Naive B cell (primary cell): ENCODE results near the gene PPM1M. TPM values are rescaled to one million over a fixed set of nuclear protein-coding genes. Genes with fewer than 3 reads are reported as not detected.

Experiments used
- ATAC-seq, 2 donors: fragments of 150-1000 bp; cut with Tn5 transposase; 2 replicates each; pipeline ENCODE4 v1.10.0; 2021; ENCODE audit warnings: low read depth in 2 of 2, mild to moderate bottlenecking in 2 of 2, moderate library complexity in 2 of 2
- DNase-seq: peaks from one replicate; pipeline ENCODE4 v3.0.0; 2022
- H3K27ac Mint-ChIP-seq, 6 donors: one replicate each; pipeline ENCODE4 v1.8.0; 2020 to 2022; ENCODE audit warnings: mild to moderate bottlenecking in 6 of 6, mixed read lengths in 6 of 6, moderate library complexity in 5 of 6, inconsistent platforms in 2 of 6
- H3K27me3 Mint-ChIP-seq, 3 donors: one replicate each; pipeline ENCODE4 v1.8.0; 2021 to 2022; ENCODE audit warnings: mixed read lengths in 3 of 3, mild to moderate bottlenecking in 1 of 3
- H3K36me3 Mint-ChIP-seq, 2 donors: one replicate each; pipeline ENCODE4 v1.8.0; 2020 to 2022; ENCODE audit warnings: mixed read lengths in 2 of 2, inconsistent platforms in 1 of 2, mild to moderate bottlenecking in 1 of 2
- H3K4me1 Mint-ChIP-seq, 3 donors: one replicate each; pipeline ENCODE4 v1.8.0; 2020 to 2022; ENCODE audit warnings: mixed read lengths in 3 of 3, inconsistent platforms in 1 of 3, mild to moderate bottlenecking in 1 of 3, moderate library complexity in 1 of 3
- H3K4me3 Mint-ChIP-seq, 8 donors: one replicate each; pipeline ENCODE4 v1.8.0; 2020 to 2022; ENCODE audit warnings: mild to moderate bottlenecking in 8 of 8, mixed read lengths in 8 of 8, moderate library complexity in 8 of 8, inconsistent platforms in 2 of 8
- H3K9me3 Mint-ChIP-seq, 7 donors: one replicate each; pipeline ENCODE4 v1.8.0; 2020 to 2022; ENCODE audit warnings: mixed read lengths in 7 of 7, mild to moderate bottlenecking in 5 of 7, inconsistent platforms in 2 of 7, moderate library complexity in 1 of 7
- polyA plus RNA-seq, 6 donors: library from polyadenylated mRNA; unstranded; fragments of 300-500 nt; fragmentation: Illumina TruSeq; gene quantifications; one replicate each; pipeline ENCODE4 v1.2.3, GENCODE V29; 2021; ENCODE audit warnings: low read depth in 6 of 6

Gene PPM1M
- polyA plus RNA-seq, 6 donors from 2014 or later, result 16.8 to 38.5 (median 21.4) TPM

DNA sequence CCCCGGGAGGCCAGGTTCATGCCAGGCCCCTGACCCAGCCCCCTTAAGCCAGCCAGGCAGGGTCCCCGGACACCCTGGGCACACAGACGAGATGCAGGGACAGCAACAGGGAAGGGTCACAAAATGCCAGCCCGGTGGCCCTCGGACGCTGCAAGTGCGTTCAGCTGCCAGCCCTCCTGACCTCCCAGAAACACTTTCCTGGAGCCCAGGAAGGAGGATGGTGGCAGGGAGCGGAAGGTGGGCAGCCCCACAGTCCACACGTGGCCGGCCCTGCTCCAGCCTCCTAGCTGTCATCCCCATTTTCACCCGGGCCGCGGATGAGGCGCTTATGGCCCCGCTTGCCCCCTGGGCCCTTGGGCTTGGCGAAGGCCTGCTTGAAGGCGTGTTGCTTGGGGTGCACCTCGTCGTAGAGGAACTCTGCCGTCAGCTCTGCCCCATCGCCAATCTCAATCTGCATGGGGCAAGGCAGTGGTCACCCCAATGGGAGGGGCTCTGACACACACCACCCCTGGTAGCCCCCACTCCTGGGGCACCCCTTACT, 16.7 kb upstream of the PPM1M start:
- no peak for DNase-seq
- no peak overlapping the region for H3K27ac Mint-ChIP-seq
- H3K4me1 Mint-ChIP-seq, result peaks cover 50 to 59% (median 58%) of the 10 kb centered on the region in 3 donors
- H3K27me3 Mint-ChIP-seq, result no peaks in the 10 kb centered on the region
- H3K36me3 Mint-ChIP-seq, result no peaks in the 10 kb centered on the region
- H3K9me3 Mint-ChIP-seq, result no peaks in the 10 kb centered on the region
- no peak for ATAC-seq
- no peak overlapping the region for H3K4me3 Mint-ChIP-seq

DNA sequence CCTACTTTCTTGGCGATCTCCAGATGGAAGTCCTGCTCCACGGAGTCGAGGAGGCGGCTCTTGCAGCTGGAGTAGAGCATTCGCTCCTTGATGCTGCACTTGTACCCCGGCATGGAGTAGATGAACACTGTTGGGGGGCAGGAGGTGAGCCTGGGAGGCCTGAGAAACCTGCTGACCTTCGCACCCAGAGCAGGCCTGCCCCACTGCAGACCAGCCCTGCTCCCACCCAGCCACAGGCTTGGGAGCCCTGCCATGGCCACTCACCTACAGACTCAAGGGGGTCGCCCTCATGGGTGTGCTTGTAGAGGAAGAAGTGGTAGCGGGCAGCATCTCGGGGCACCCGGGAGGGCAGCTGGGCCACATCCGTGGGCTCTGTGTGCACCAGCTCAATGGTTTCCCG, 15.9 kb upstream of the PPM1M start:
- Mint-ChIP-seq H3K27me3 (no peaks in the 10 kb centered on the region), H3K27ac (no peak overlapping the region), H3K4me3 (no peak overlapping the region), H3K9me3 (no peaks in the 10 kb centered on the region), H3K36me3 (no peaks in the 10 kb centered on the region), H3K4me1 (peaks cover 42 to 58% (median 50%) of the 10 kb centered on the region in 3 donors)
- DNase-seq, result no peak
- no peak for ATAC-seq

DNA sequence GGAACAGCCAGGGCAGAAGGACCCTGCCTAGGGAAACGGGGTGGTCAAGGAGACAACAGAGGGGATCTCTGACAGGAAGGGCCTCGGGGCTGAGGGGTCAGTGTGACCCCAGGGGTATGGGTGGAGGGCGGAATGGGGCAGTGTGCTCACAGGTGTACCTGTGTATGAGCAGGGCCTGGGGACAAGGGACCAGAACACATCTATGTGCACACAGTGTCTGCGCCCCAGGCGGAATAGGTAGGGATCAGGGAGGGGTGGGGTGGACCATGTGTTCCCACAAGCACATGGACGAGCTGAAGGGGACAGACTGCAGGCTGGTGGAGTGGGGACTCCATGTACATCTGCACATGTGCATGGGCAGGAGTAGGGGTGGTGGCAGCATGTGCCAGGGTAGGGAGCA, 15.1 kb upstream of the PPM1M start:
- Mint-ChIP-seq H3K4me3 (peak overlapping the region in 2 of 8 donors; percentile 22 to 26), H3K4me1 (peaks cover 42 to 51% (median 44%) of the 10 kb centered on the region in 3 donors), H3K27me3 (no peaks in the 10 kb centered on the region), H3K9me3 (no peaks in the 10 kb centered on the region), H3K36me3 (no peaks in the 10 kb centered on the region), H3K27ac (no peak overlapping the region)
- ATAC-seq (no peak), DNase-seq (no peak)

DNA sequence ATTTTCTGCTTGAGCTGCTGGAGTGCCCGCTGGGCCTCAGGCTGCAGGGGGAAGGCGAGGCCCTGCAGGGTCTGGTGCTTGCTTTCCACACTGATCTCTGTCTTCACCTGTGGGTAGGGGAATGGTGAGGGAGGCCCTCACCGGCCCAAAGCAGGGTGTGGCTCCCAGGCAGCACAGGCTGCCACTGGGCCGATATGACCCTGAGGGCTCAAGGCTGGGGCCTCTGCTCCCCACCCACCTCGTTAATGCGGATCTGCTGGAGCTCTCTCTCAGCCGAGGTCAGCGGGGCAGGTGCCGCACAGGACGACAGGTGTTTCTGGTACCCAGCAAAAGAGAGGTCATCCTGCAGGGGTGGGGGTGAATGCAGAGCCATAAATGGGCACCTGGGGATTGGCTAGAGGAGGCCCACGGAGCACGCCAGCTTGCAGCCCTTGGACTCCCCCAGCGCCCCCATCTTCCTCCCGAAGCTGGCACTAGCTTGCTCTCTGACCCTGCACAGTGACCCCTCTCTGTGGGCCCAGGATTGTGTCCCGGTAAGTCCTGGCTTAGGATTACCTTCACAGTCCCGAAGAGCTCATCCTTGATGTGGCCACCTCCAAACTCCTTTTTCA, 14.6 kb upstream of the PPM1M start:
- Mint-ChIP-seq H3K4me1 (peaks cover 40 to 46% (median 44%) of the 10 kb centered on the region in 3 donors), H3K4me3 (peak overlapping the region in 1 of 8 donors; percentile 26), H3K27ac (peak overlapping the region in 2 of 6 donors; percentile 66 to 73), H3K36me3 (no peaks in the 10 kb centered on the region), H3K9me3 (no peaks in the 10 kb centered on the region), H3K27me3 (no peaks in the 10 kb centered on the region)
- ATAC-seq, result no peak
- no peak for DNase-seq

GRCh38 chr3:52231502-52232278, 13.9 kb upstream of the PPM1M start:
- Mint-ChIP-seq H3K4me1 (peaks cover 33 to 44% (median 44%) of the 10 kb centered on the region in 3 donors), H3K27ac (peak overlapping the region in 3 of 6 donors; percentile 61 to 86 (median 66)), H3K4me3 (peak overlapping the region in 4 of 8 donors; percentile 12 to 84 (median 50)), H3K36me3 (no peaks in the 10 kb centered on the region), H3K9me3 (no peaks in the 10 kb centered on the region), H3K27me3 (no peaks in the 10 kb centered on the region)
- DNase-seq (peak; percentile 85), ATAC-seq (peak; percentile 94 to 95)

DNA sequence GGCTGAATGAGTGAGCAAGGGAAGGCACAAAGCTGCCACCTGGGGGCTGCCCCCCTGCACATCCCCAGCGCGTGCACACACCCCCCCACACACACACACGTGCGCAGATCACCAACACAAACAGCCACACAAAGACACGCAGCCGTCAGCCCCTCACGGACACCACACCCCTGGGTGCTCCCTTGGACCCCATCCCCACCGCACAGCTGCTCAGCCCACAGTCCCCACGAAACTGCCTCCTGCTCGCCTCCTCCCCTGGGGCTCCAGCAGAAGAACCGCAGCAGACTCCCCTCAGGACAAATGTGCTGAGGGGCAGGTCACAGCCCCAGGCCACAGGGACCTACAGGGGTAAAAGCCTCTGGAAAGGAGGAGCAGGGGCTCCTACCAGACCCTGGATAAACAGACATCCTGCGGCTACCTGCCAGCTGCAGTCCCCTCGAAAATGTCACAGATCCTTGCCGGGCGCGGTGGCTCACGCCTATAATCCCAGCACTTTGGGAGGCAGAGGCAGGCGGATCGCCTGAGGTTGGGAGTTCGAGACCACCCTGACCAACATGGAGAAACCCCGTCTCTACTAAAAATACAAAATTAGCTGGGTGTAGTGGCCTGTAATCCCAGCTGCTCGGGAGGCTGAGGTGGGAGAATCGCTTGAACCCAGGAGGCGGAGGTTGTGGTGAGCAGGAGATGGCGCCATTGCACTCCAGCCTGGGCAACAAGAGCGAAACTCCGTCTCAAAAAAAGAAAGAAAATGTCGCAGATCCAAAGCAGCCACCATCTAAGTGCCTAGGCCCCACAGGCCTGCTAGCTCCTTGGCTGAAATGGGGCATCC, 13.1 kb upstream of the PPM1M start:
- DNase-seq (no peak), ATAC-seq (no peak)
- Mint-ChIP-seq H3K27ac (peak overlapping the region in 3 of 6 donors; percentile 44 to 60 (median 52)), H3K4me1 (peaks cover 30 to 44% (median 42%) of the 10 kb centered on the region in 3 donors), H3K9me3 (no peaks in the 10 kb centered on the region), H3K36me3 (no peaks in the 10 kb centered on the region), H3K27me3 (no peaks in the 10 kb centered on the region), H3K4me3 (peak overlapping the region in 3 of 8 donors; percentile 9 to 69 (median 33))

DNA sequence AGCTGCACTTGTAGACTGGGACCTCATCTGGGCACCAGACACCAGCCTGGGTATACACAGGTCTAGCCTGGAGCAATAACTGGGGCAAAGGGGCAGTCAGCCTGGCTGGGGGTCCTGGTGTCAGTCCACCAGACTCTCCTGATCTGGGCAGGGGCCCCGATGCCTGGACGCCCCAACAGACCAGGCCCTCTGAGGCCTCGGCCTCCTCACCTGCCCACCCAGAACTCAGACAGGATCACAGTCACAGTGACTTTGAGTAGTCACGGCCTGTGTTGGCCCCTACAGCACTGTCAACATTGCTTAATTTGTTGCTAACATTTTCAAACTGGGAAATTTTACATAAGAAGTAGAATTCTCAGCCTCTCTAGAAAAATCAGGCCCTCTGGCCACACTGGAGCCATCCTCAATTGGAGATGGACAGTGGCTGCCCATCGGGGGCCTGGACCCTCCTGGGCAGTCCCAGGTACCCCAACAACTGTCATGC, 12.4 kb upstream of the PPM1M start:
- no peak for ATAC-seq
- no peak for DNase-seq
- no peaks in the 10 kb centered on the region for H3K27me3 Mint-ChIP-seq
- H3K4me3 Mint-ChIP-seq, result peak overlapping the region in 1 of 8 donors; percentile 62
- H3K27ac Mint-ChIP-seq, result peak overlapping the region in 1 of 6 donors; percentile 52
- H3K36me3 Mint-ChIP-seq, result no peaks in the 10 kb centered on the region
- H3K9me3 Mint-ChIP-seq, result no peaks in the 10 kb centered on the region
- H3K4me1 Mint-ChIP-seq, result peaks cover 30 to 47% (median 43%) of the 10 kb centered on the region in 3 donors

- DNase-seq (no peak), ATAC-seq (no peak)
- H3K27me3 Mint-ChIP-seq, result no peaks in the 10 kb centered on the region
- no peaks in the 10 kb centered on the region for H3K36me3 Mint-ChIP-seq
- H3K4me1 Mint-ChIP-seq, result peaks cover 36 to 52% (median 49%) of the 10 kb centered on the region in 3 donors
- no peak overlapping the region for H3K4me3 Mint-ChIP-seq
- no peak overlapping the region for H3K27ac Mint-ChIP-seq
- no peaks in the 10 kb centered on the region for H3K9me3 Mint-ChIP-seq
Measured at GRCh38 chr3:52233968-52234367, 11.6 kb upstream of the PPM1M start.

DNA sequence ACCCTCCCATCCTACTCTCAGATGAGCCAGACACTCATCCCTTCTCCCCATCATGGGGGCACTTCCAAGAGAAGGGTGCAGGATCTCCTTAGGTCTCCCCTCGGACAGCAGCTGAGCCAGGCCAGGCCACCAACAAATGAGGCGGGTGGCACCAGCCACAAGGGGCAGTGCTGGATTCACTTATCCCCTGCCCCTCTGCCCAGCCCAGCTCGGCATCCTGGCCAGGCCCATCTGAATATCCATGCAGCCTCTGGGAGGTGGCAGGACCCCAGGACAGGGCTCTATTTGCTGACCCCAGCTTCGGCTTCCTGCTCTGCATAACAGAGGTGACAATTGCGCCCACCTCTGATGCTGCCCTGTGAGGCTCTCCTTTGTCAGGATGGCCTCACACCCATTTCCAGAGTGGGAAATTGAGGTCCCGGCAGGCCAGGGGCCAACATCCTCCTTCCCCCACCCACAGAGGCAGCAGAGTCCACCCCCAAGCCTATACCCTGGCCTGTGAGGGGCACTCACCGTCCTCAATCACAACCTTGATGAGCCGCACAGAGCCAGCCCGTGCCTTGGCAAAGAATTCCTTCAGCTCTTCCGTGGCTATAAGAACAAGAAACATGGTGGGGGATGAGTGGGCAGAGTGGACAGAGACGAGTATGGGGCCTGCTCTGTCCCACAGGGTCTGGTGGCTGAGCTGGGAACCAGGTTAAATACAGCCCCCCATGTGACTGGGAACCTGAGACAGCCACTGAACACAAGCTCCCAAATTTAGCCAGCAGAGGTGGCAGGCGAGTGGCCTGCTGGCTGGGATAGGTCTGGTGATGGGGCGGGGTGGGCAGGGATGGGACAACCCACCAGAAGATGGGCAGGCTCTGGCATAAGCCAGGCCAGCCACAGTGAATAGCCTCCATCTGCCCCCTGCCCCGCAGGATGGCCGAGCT, 10.8 kb upstream of the PPM1M start:
- Mint-ChIP-seq H3K27me3 (no peaks in the 10 kb centered on the region), H3K36me3 (no peaks in the 10 kb centered on the region), H3K9me3 (no peaks in the 10 kb centered on the region), H3K4me3 (peak overlapping the region in 2 of 8 donors; percentile 31 to 59), H3K27ac (no peak overlapping the region), H3K4me1 (peaks cover 41 to 58% (median 49%) of the 10 kb centered on the region in 3 donors)
- ATAC-seq (no peak), DNase-seq (no peak)

DNA sequence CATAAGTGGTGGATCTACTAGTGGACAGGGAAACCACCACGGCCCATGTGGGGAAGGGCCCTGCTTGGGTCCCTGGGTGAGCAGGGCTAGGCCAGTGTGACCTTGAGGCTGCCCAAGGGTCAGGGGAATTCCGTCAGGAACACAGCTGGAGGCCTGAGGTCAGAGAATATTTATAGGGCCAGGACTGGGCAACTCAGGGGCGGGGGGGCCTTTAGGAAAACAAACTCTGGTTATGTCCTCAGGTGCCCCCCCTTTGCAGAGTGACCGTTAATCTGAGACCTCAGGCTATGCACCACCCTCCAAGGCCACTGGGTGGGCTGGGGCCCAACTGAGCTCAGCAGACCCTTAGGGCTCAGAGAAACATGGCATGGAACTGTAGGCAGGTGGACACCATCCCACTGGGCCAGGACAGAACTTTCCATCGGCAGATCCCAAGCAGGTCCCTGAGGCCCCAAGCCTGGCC, 9.1 kb upstream of the PPM1M start:
- Mint-ChIP-seq H3K27me3 (no peaks in the 10 kb centered on the region), H3K27ac (peak overlapping the region in 3 of 6 donors; percentile 32 to 72 (median 47)), H3K4me3 (peak overlapping the region in 6 of 8 donors; percentile 9 to 97 (median 53)), H3K36me3 (no peaks in the 10 kb centered on the region), H3K4me1 (peaks cover 38 to 62% (median 52%) of the 10 kb centered on the region in 3 donors), H3K9me3 (no peaks in the 10 kb centered on the region)
- DNase-seq, result no peak
- no peak for ATAC-seq

DNA sequence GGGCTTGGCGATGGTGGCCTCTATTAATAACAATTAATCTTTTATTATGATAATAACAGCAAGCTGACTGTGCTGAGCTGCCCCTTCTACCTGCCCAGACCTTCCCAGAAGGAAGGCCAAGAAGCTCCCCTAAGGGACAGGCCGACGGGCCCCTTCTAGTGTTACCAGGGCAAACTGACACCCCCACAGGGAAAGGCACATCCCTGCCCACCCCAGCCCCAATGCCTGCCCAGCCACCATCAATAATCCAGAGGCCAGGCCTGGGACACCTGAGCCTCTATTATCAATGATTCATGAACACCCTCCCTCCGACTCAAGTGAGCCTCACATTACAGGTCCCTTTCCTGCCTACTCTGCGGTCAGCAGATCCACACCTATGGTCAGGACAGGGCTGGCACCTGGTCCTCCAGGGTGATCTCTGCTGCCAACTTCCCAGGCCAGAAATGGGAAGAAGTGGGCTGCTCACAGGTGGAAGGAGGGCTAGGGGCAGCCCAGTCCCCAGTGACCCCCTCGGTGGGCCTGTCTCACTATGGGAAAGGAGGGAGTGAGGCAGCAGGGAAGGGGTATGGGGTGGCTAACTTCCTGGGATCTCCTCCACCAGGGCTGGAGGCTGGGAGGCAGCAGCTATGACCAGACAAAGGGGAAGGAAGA, 8.4 kb upstream of the PPM1M start:
- no peak overlapping the region for H3K27ac Mint-ChIP-seq
- peak overlapping the region; percentile 32 to 97 (median 90) for H3K4me3 Mint-ChIP-seq
- H3K27me3 Mint-ChIP-seq, result no peaks in the 10 kb centered on the region
- peaks cover 34 to 55% (median 47%) of the 10 kb centered on the region in 3 donors for H3K4me1 Mint-ChIP-seq
- no peak for DNase-seq
- ATAC-seq, result no peak
- no peaks in the 10 kb centered on the region for H3K36me3 Mint-ChIP-seq
- H3K9me3 Mint-ChIP-seq, result no peaks in the 10 kb centered on the region
